ENCODE results near the gene CIART. TPM values are rescaled to one million over a fixed set of nuclear protein-coding genes. Genes with fewer than 3 reads are reported as not detected.

Gene CIART
- polyA plus RNA-seq, 1 of the 3 experiments (the other 2 are of a cell fraction), result 3.2 TPM

GRCh38 chr1:150269451-150269850 is 12.9 kb upstream of the CIART start:
- H3K79me2 ChIP-seq (ENCODE audit: insufficient read depth), result peaks cover 27% of the 10 kb centered on the region
- TF ChIP-seq TCF12 (IDR thresholded peaks at IDR 0.05) (no peak), SMC3 (IDR thresholded peaks at IDR 0.05; ENCODE audit: low read depth, low read length) (no peak), GABPA (IDR thresholded peaks at IDR 0.05; ENCODE audit: low read depth) (no peak), MEF2A (IDR thresholded peaks at IDR 0.05; ENCODE audit: borderline replicate concordance, low read depth) (no peak), FOXM1 (IDR thresholded peaks at IDR 0.05; ENCODE audit: low read depth) (no peak), RXRA (IDR thresholded peaks at IDR 0.05; ENCODE audit: borderline replicate concordance, low read depth) (no peak), GATA2 (CRISPR knock-in tag; IDR thresholded peaks at IDR 0.05) (no peak)
- peak overlapping the region; percentile 97 for H3K4me2 ChIP-seq
- H3K9ac ChIP-seq, result peak overlapping the region; percentile 92
- ChIA-PET CTCF (interaction anchor here (0.5 to 1.6 kb wide), 6 partner anchors 9 to 75 kb away, joined by 3 to 20 read pairs (median 4); partner anchors contain the start of gene CA14), POLR2A (interaction anchor here (0.5 to 1.9 kb wide), 6 partner anchors 10 to 360 kb away, joined by 3 to 9 read pairs (median 3); partner anchors contain the start of genes ANP32E, ENSA, MCL1 and RPRD2)
- H3K4me1 ChIP-seq (ENCODE audit: control insufficient read depth in 1 of 2, insufficient read depth in 2 of 2, low read depth in 1 of 2, low read length in 1 of 2), result peaks cover 7 to 13% of the 10 kb centered on the region in 2 experiments; a peak in 2 of 4 replicates
- DNase-seq, result no peak
- H3F3A ChIP-seq (replicated peaks; ENCODE audit: insufficient read depth), result peaks cover 4% of the 10 kb centered on the region
- peak overlapping the region; percentile 70 to 87 for H3K27ac ChIP-seq (ENCODE audit: low read depth in 2 of 2, low read length in 1 of 2)
- no peaks in the 10 kb centered on the region for H4K20me1 ChIP-seq (ENCODE audit: insufficient read depth)
- no peaks in the 10 kb centered on the region for H3K9me3 ChIP-seq
- H3K9me2 ChIP-seq, result no peaks in the 10 kb centered on the region
- peak overlapping the region; percentile 90 to 93 for H3K4me3 ChIP-seq (ENCODE audit: low read depth in 2 of 2, low read length in 1 of 2)
- H3K27me3 ChIP-seq (ENCODE audit: insufficient read depth), result no peaks in the 10 kb centered on the region
- H3K36me3 ChIP-seq (replicated peaks in 1 of 2; ENCODE audit: control insufficient read depth in 1 of 2, insufficient read depth in 2 of 2, low read length in 1 of 2), result peaks cover 25 to 26% of the 10 kb centered on the region in 2 experiments
- 64% methylated on average over 10 of the region's 10 CpGs for WGBS (ENCODE audit: low lambda C conversion rate)
- peak overlapping the region; percentile 85 for H2AFZ ChIP-seq (ENCODE audit: low read depth)

GRCh38 chr1:150271291-150271959 is 10.9 kb upstream of the CIART start:
- Histone ChIP-seq H3K9me3 (no peaks in the 10 kb centered on the region), H3K27me3 (ENCODE audit: insufficient read depth) (no peaks in the 10 kb centered on the region), H3K9ac (no peak overlapping the region), H4K20me1 (ENCODE audit: insufficient read depth) (no peaks in the 10 kb centered on the region), H3F3A (replicated peaks; ENCODE audit: insufficient read depth) (no peaks in the 10 kb centered on the region), H3K9me2 (no peaks in the 10 kb centered on the region), H3K36me3 (replicated peaks in 1 of 2; ENCODE audit: control insufficient read depth in 1 of 2, insufficient read depth in 2 of 2, low read length in 1 of 2) (peaks cover 6 to 7% of the 10 kb centered on the region in 2 experiments), H3K4me2 (no peak overlapping the region), H2AFZ (ENCODE audit: low read depth) (no peak overlapping the region), H3K4me3 (ENCODE audit: low read depth in 2 of 2, low read length in 1 of 2) (no peak overlapping the region), H3K79me2 (ENCODE audit: insufficient read depth) (peaks cover 25% of the 10 kb centered on the region), H3K27ac (ENCODE audit: low read depth in 2 of 2, low read length in 1 of 2) (no peak overlapping the region), H3K4me1 (ENCODE audit: control insufficient read depth in 1 of 2, insufficient read depth in 2 of 2, low read depth in 1 of 2, low read length in 1 of 2) (peaks cover 7 to 13% of the 10 kb centered on the region in 2 experiments; a peak in 2 of 4 replicates)
- 90% methylated on average over 7 of the region's 7 CpGs for WGBS (ENCODE audit: low lambda C conversion rate)
- TF ChIP-seq YY1 (IDR thresholded peaks at IDR 0.05; ENCODE audit: low read depth) (no peak), TAF1 (IDR thresholded peaks at IDR 0.05; ENCODE audit: borderline replicate concordance, low read depth, low read length) (no peak), NFIC (IDR thresholded peaks at IDR 0.05; ENCODE audit: borderline replicate concordance) (no peak), PBX3 (IDR thresholded peaks at IDR 0.05) (no peak), TEAD4 (IDR thresholded peaks at IDR 0.05; ENCODE audit: borderline replicate concordance, insufficient read depth) (no peak), TCF12 (IDR thresholded peaks at IDR 0.05) (no peak)
- TF ChIP-seq, protein P1, sequence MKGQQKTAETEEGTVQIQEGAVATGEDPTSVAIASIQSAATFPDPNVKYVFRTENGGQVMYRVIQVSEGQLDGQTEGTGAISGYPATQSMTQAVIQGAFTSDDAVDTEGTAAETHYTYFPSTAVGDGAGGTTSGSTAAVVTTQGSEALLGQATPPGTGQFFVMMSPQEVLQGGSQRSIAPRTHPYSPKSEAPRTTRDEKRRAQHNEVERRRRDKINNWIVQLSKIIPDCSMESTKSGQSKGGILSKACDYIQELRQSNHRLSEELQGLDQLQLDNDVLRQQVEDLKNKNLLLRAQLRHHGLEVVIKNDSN (IDR thresholded peaks at IDR 0.05; ENCODE audit: borderline replicate concordance, low read depth), result no peak
- DNase-seq, result no peak
- ChIA-PET CTCF (interaction anchor here (2.1 to 3.5 kb wide), 2 partner anchors 10 to 15 kb away, joined by 7 to 20 read pairs; partner anchors contain the start of gene CIART), POLR2A (no interaction called here)
